ENCODE measurements around the gene SLC7A6.

SLC7A6 gene

DNA sequence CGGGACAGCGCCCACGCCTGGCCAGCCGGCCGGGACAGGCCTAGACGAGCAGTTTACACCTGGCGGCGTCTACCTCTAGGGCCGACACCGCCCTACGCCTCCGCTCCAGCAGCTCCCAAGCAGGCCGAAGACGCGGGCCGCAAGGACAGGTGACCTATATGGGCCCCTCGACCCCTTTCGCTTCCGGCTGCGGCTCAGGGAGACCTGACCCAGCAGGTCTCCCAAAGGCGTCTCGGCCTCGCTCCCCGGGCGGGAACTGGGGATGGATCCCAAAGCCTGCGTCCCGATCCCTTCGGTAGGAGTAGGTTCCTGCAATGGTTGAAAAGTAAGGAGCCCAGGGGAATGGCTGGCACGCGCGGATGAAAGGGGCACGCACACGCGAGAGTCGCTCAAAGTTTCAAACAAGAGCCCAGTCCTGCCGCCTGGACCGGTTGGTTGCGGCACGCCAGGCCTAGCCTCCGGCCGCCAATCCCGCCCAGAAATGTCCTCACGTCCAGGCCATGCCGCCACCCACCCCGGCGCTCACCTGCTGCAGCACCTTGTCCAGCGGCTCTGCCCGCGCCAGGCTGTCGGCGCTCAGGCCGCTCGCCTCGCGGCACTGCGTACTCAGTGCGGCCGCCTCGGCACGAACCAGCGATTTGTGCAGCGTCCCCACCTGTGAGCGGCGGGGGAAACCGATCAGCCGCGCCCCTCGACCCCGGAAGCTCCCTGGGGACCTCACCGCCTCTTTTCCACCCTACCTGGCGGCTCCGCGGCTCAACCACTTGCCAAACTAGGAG is 29.0 kb upstream of the SLC7A6 start:
- no peak for DNase-seq

DNA sequence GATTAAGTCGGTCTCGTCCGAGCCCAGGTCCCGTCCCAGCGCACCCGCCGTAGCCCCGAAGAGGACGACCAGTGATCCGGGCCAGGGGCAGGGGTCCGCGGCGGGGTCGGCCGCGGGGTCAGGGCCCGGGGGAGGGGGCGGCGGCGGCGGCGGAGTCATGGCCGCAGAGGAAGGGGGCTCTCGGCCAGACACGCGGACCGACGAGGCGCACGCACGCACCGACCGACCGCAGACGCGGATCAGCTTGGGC is 28.5 kb upstream of the SLC7A6 start, which contains the start of gene ESRP2:
TSS of gene ESRP2 (minus strand) at position 241 of the 250 bp plus-strand sequence. CDS start at position 159, 82 bp downstream.
- no peak for DNase-seq

DNA sequence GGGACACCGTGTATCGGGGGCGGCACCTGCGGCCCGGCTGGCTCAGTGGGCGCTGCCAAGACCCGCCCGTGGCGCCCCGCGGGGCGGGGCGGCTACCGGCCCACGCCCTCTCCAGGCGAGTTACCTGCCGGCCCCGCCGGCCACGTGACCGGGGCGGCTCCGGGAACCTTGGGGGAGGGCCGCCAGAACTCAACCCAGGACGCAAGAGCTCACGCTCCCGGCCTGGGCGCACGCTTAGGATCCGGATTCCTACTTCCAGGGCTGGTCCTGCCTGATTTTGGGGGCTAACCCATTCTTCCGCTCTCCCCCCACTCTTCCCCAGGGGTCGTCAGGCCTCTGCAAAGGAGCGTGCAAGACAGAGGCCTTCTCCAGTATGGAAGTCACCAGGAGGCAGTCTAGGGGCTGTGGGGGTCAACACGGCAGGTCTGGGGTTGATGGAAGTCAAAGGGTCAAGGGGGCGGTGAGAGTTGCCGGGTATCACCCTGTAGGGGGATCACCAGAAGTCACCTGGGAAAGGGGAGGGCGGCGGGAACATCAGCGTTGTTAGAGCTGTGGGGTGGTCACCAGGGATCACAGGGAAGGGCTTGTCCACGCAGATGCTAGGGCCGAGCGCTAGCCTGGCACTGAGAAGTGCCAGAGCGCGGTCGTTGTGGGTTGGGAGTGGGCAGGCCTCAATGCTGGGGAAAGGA is 28.0 kb upstream of the SLC7A6 start:
- DNase-seq: peak; percentile 52 to 64

DNA sequence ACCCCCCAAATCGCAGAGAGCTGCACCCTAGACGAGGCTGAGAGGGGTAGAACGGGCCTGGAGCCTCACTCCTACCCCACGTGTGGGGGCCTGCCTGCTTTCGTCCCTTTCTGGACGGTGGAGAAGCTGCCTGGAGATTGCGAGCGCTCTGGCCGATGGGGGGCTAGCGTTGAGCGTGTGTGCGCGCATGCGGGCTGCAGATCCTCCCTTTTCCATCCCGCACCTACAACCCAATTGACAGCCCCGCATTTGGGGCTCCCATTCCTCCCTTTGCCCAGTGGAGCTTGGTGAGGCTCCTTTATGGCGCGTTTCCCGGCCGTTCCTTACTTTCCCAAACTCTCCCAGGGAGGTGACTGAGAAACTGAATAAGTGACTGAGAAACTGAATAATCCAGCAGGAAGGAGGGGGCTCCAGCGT is 27.5 kb upstream of the SLC7A6 start:
- no peak for DNase-seq

DNA sequence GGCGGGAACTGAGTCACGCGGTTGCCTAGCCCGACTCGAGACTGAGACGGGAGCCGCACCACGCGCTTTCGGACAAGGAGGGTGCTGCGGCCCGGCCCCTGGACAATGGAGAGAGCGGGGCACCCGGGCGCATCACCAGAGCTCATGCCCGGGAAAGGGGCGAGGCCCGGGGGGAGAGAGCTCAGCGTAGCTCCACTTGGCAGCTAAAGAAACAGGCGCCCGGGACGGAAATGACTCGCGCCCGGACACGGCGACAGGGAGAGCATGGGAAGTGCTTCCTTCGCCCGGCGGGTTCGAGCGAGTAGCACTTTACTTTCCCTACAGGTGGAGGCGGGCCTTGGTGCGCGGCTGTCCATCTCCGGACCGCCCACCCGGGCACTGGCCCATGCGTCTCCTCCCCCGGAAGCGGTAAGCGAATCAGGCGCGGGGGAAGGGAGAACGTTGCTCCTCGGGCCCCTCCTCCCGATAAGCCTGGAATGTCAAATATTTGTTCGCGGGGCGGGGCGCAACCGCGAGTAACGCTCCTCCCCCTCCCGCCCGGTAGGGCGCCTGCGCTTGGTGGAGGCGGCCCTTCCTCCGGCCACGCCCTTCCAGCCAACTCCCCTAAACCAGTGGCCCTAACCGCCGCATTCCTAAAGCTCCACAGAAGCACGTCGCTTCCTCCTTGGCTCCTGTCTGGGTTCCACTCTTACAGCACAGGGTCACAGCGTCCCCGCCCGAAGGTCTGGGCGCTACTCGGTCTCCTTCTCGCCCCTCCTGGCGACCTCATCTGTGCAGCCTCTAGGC is 26.9 kb upstream of the SLC7A6 start:
- DNase-seq: peak; percentile 94 to 95

DNA sequence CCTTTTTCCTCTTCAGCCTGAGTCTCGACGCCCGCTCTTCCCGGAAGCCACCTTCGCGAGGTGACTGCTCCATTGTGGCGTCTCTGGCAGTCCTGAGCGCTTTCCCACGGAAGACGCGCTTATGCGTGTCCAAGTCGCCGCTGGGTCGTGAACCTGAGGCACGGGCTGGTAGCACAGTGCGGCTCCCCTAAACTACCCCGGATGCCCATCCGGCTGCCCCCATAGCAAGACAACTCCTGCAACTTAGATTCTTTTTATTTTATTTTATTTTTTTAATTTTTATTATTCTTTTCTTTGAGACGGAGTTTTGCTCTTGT is 26.3 kb upstream of the SLC7A6 start:
- no peak for DNase-seq

DNA sequence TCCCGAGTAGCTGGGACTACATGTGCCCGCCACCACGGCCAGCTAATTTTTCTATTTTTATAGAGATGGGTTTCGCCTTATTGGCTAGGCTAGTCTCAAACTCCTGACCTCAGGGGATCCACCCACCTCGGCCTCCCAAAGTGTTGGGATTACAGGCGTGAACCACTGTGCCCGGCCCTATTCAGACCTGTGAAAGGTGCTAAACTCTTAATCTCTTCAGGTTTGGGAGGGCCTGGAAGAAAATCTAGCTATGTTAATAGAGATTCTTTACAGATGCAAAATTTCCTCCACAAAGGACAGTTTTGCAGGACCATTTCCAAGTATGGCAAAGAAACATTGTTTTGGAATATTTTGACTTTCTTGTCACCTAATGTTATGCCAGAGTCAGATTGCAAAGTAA is 22.2 kb upstream of the SLC7A6 start:
- no peak for DNase-seq

DNA sequence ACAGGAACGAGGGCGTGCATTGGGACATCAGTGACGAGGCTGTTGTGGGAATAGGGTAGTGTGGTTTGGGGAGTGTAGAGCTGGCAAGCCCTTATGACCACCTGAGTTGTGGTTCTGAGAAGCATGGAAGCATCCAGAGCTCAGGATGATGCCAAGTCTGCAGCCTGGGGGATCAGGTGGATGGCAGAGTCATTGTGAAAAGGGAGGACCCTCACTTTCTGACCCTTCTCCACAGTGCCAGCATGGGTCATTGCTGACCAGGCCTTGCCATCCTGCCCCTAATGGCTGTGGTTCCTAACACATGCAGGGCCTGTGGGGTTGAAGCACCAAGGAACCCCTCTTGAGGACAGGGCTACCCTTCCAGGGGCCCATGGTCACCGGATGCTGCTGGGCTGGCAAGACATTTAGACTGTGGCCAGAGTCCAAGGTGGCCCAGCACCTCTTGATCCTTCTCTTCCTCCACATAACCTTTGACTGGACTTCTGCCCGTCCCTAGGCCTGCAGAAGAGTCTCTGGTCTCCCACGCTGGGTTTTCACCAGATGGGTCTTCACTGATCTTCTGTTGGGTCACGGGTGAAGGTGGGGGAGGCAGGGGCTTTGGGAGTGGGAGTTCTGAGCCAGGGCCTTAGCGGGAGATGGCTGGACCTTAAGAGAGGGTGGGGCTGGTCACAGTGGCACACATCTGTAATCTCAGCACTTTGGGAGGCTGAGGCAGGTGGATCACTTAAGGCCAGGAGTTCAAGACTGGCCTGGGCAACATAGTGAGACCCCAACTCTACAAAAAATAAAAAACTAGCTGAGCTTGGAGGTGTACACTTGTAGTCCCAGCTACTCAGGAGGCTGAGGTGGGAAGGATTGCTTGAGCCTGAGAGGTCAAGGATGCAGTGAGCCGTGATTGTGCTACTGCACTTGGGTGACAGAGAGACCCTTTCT is 21.1 kb upstream of the SLC7A6 start:
- no peak for DNase-seq

DNA sequence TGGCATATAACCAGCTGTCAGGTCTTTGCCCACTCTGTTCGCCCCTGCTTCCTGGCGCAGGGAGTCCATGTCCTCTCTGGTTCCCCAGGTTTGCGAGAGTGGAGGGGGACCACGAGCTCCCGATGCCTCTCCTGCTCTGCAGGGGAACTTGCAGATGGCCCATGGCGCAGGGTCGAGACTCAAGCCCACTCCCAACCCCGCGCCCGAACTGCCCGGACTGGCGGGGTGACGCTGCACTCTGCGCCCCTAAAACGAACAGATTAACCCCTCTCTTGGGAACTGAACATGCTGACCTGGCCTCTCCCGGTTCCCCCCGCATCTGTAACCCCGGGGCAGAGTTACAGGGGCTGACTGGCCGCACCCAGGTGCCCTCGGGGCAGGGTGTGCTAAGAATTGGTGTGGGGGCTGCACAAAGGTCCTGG is 19.8 kb upstream of the SLC7A6 start:
- no peak for DNase-seq

DNA sequence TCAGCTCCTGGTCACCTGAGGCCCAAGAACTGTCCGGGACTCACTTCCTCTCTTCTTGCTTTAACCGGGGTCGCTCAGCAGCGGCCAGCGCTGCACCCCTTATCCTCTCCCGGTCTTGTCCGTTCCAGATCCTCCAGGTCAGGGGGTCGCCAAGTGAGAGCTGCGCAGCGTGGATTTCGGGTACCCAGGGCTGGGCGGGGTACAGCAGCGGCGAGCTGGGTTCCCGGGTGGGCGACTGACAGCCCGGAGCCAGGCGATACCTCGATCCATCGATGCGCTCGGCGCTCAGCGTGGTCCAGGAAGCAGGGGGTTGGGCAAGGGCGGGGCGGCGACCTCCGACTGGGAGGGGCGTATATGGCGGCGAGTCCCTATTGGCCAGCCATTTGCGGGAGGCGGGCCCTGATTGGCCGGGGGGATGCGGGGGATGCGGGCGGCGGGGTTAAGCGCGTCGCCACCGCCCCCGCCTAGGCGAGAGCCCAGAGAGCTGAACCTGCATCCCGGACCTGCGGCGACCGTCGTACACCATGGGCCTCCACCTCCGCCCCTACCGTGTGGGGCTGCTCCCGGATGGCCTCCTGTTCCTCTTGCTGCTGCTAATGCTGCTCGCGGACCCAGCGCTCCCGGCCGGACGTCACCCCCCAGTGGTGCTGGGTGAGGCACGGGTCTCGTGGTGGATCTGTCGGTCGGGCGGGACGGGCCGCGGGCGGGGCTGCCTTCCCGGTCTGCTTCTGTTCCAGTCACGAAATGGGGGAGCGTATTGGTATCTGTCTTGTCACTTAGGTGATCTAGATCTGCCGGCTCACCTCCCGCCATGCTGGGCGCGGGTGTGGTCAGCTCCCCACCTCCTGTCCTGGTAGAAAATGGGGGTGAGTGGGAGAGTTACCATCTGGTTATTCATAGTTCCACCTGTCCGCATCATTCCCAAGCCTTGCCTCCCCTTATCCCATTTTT is 19.1 kb upstream of the SLC7A6 start, which contains the start of gene PLA2G15:
TSS of gene PLA2G15 (plus strand) at position 471 of the 951 bp plus-strand sequence. CDS start at position 525, 54 bp downstream.
- DNase-seq: peak; percentile 98 to 99

DNA sequence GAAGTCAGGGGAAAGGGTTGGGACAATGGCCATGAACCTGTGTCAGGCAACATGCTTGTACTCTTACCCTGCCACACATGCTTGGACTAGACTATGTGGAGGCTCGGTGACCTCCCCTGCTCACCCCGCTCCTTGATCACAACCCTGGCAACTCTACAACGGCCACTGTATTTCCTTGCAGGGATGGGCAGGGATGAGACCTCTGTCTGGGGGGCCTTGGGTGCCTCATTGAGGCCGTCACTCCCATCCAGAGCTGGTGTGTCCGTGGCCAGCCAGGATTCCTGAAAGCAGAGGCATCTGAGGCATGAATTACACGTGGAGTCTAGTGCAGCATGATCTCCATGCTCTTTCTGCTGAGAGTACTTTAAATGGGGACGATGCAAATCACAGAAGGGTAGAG is 18.2 kb upstream of the SLC7A6 start:
- no peak for DNase-seq

DNA sequence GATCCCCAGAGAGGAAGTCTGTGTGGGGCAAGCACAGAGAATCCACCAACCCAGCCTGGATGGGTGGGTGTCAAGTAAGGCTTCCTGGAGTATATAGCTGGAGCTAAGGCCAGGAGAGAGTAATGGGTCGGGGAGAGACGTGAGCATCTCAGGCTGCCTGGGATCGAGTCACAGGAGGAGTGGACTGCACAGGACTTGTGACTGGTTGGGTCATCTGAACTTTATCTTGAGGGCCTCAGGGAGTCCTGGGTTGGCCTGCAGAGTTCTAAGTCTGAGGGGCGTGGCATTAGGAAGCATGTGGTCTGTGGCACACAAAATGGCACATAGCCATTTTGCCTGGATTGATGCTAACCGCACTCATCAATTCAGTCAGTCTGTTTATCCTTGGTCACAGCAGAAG is 17.7 kb upstream of the SLC7A6 start:
- DNase-seq: no peak

DNA sequence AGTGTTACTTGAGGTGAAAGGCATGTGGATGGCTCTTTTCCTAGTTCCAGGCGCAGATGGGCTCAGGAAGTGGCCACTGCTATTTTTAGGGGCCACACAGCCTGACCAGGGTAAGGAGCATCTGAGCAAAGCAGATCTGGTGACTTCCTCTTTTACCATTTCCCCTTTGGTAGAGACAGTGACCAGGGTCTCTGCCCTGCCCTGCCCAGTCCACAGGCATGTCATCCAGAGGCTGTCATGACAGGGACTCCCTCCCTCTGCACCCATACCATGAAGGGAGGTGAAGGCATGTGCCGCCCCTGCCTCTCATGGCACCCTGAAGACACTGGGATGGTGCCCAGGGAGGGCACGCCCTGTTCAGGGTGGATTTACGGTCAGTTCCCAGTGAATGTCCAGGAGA is 16.9 kb upstream of the SLC7A6 start:
- DNase-seq: no peak

DNA sequence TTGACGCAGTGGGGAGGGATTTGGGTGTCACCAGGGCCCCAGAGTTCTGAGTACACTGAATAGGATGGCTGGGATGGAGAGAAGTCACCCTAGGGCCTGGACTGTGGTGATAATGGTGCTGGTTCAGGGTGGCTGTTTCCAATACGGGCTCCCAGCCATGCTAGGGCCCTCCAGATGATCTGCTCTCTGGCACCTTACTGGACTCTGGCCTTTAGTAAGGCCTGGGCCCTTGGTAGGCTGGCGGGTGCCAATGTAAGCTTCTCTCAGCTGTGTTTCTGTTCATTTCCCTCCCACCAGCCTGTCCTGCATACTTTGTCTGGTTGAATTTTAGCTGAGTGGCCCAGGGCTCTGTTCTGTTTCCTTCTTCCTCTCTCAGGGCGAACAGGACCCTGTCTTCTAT is 16.4 kb upstream of the SLC7A6 start:
- DNase-seq: no peak

DNA sequence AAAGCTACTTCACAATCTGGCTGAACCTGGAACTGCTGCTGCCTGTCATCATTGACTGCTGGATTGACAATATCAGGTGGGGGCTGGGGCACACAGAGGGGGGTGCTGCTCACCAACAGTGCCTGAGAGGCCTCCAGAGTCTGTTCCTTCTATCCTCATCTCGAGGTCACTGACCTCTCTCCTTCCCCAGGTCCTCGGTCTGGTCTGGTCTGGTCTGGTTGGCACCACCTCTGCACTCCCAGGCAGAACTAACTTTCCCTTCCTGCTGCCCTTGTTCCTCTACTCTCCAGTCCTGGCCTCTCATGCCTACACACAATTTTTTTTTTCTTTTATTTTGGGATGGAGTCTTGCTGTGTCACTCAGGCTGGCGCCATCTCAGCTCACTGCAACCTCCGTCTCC is 15.0 kb upstream of the SLC7A6 start:
- DNase-seq: no peak

DNA sequence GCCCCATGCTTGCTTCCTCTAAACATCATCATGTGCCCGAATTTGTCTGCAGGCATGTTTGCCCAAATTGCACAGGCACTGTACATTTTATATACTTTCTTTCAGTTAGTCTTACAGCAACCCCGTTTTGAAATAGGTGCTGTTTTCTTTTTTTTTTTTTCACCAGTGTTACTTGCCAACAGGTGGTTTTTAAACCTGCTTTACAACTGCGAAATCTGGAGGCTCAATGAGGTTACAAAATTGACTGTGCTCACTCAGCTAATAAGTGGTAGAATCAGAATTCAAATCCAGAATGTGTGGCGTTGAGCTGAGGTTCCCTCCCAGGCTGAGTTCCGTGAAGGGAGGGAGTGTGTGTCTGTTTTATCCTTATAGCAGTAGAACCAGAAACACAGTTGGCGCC is 13.4 kb upstream of the SLC7A6 start:
- no peak for DNase-seq

DNA sequence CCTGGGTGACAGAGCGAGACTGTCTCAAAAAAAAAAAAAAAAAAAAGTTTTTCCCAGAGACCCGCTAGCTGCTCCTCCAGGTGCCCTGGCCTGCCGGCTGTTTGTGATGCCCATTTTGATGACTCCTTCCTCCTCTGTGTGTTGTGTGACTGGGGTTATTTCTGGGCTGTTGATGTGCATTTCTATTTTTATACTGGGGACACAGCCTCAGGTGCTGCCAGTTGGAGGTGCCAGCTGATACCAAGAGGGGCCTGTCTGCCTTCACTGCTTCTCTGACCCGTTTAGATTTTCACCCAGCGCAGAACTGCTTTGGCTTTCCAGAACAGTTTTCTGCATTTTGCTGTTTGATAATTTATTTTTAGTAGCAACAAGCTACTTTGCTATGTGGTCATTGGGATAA is 12.5 kb upstream of the SLC7A6 start:
- DNase-seq: no peak

DNA sequence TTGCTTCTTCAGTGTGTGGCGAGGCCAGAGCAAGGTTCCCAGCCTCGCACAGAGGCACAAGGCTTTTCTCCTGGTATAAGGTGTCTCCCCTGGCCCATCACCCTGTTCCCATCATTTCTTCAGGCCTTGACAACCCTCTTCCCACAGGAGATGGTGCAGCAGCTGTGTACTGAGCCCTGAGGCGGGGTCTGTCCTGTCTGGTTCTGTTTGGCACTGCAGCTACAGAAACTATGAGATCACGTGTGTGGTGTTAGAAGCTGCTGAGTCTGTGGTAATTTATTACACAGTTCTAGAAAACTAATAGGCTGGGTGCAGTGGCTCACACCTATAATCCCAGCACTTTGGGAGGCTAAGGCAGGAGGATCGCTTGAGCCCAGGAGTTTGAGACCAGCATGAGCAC is 11.9 kb upstream of the SLC7A6 start:
- DNase-seq: no peak

DNA sequence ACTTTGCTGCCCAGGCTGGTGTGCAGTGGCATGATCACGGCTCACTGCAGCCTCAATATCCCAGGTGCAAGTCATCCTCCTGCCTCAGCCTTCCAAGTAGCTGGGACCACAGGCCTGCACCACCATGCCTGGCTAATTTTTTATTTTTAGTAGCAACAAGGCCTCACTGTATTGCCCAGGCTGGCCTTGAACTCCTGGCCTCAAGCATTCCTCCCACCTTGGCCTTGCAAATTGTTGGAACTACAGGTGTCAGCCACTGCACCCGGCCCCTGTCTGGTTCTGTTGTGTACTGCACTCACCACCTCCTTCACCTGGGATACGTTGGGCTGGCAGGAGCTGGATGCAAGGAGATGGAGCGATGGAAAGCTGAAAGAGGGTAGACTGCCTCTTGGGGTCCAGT is 10.6 kb upstream of the SLC7A6 start:
- no peak for DNase-seq

DNA sequence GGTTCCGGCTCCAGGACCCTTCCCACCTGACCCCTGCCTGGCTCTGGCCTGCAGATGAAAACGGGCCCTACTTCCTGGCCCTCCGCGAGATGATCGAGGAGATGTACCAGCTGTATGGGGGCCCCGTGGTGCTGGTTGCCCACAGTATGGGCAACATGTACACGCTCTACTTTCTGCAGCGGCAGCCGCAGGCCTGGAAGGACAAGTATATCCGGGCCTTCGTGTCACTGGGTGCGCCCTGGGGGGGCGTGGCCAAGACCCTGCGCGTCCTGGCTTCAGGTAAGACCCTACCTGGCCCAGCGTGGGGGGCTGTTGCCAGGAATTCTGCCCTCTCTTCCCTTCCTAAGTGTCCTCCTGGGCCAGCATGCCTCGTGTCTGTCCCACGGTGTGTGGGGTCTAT is 8.6 kb upstream of the SLC7A6 start:
- DNase-seq: no peak

DNA sequence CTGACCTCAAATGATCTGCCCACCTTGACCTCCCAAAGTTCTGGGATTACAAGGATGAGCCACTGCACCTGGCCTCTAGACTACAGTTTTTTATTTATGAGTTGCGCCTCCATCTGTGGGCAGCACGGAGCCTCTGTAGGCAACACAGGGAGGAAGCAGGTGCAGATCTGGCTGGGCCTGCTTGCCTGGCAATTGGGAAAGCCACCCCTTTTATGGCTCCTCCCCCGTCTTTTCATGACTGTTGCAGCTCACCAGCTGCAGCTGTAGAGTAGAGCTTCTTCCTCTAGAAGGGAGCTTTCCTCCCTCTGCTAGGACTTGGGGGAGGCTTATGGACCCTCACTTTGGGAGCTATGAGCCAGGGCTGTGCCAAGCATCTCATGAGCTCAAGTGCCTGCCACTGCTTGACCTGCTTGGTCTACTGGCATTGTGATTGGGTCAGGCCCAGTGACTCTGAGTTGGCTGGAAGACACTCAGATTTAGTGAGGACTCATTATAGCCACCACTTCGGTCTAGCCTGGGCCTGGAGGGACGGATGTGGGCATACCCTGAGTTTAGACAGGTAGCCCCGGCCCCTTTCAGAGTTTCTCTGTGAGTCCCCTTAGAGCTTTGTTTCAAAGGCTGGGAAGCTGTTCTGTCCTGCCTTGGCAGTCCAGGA is 6.9 kb upstream of the SLC7A6 start:
- DNase-seq: no peak
